Measurements from ENCODE around the gene IGFBP6. TPM values are rescaled to one million over a fixed set of nuclear protein-coding genes. Genes with fewer than 3 reads are reported as not detected.

The IGFBP6 gene
- total RNA-seq, 1 donor from 2014 or later: 10.0 TPM

DNA sequence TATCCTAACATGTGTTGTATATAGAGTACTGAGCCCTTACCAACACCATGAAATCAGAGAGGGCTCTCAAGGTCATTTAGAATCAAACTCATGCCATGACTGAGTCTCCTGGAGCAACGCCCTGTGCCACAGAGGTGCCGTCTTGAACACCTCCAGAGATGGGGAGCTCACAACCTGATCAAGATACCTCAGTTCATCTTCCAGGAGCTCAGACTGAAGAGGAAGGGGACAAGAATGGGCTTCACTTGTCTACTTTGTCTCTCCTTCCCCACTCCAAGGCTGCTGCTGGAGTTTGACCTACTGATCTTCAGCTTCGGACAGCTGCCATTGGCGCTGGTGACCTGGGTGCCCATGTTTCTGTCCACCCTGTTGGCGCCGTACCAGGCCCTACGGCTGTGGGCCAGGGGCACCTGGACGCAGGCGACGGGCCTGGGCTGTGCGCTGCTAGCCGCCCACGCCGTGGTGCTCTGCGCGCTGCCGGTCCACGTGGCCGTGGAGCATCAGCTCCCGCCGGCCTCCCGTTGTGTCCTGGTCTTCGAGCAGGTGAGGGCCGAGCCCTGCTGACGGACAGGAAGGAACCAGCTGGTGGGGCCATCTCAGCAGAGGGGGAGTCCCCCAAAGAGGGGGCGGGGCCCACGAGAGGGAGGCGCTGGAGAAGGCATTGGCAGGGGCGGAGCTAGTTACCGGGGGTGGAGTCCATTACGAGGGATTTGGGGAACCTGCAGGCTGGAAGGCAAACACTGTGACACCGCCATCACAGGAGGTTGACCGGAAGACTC lies 17.8 kb downstream of the IGFBP6 start:
- Mint-ChIP-seq H3K9me3 (ENCODE audit: low read depth) (no peaks in the 10 kb centered on the region), H3K27ac (ENCODE audit: unreplicated experiment) (no peak overlapping the region), H3K4me1 (ENCODE audit: low read depth) (peaks cover 13% of the 10 kb centered on the region), H3K27me3 (ENCODE audit: low read depth) (no peaks in the 10 kb centered on the region), H3K36me3 (ENCODE audit: low read depth) (no peaks in the 10 kb centered on the region), H3K4me3 (ENCODE audit: unreplicated experiment) (no peak overlapping the region)
- TF ChIP-seq, protein P1, sequence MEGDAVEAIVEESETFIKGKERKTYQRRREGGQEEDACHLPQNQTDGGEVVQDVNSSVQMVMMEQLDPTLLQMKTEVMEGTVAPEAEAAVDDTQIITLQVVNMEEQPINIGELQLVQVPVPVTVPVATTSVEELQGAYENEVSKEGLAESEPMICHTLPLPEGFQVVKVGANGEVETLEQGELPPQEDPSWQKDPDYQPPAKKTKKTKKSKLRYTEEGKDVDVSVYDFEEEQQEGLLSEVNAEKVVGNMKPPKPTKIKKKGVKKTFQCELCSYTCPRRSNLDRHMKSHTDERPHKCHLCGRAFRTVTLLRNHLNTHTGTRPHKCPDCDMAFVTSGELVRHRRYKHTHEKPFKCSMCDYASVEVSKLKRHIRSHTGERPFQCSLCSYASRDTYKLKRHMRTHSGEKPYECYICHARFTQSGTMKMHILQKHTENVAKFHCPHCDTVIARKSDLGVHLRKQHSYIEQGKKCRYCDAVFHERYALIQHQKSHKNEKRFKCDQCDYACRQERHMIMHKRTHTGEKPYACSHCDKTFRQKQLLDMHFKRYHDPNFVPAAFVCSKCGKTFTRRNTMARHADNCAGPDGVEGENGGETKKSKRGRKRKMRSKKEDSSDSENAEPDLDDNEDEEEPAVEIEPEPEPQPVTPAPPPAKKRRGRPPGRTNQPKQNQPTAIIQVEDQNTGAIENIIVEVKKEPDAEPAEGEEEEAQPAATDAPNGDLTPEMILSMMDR (IDR thresholded peaks at IDR 0.05): no peak
- DNase-seq (ENCODE audit: low spot score): no peak

DNA sequence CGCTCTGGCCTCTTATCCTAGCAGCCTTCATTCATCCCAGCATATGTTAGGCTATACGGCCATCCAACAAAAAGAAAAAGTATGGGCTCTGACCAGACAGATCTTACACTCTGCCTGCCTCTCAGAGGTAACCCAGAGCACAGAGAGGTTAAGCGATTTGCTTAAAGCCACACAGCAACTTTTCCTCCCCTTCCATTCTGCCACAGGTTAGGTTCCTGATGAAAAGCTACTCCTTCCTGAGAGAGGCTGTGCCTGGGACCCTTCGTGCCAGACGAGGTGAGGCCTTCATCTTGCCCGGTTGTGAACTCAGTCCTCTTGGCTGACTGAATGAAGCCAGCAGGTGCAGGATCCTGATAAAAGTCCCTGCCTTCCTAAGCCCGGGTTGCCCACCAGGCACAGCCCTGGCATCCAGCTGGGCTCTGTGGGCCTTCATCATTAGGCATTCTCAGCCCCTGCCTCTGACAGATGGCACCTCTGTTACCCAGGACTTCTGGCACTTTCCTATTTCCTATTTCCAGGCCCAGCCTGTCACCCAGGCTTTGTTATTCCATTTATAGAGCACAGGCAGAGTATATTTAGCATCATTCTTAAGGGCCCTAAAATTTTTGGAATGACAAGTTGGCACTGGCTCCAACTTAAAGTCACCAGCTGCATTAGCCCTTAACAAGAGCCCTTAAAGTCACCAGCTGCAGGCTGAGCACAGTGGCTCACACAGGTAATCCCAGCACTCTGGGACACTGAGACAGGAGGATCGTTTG lies 18.6 kb downstream of the IGFBP6 start:
- Mint-ChIP-seq H3K27ac (ENCODE audit: unreplicated experiment) (peak overlapping the region; percentile 54), H3K36me3 (ENCODE audit: low read depth) (no peaks in the 10 kb centered on the region), H3K9me3 (ENCODE audit: low read depth) (no peaks in the 10 kb centered on the region), H3K4me1 (ENCODE audit: low read depth) (peaks cover 13% of the 10 kb centered on the region), H3K27me3 (ENCODE audit: low read depth) (no peaks in the 10 kb centered on the region), H3K4me3 (ENCODE audit: unreplicated experiment) (no peak overlapping the region)
- DNase-seq (ENCODE audit: low spot score): no peak
- TF ChIP-seq, protein P1 (IDR thresholded peaks at IDR 0.05): no peak

DNA sequence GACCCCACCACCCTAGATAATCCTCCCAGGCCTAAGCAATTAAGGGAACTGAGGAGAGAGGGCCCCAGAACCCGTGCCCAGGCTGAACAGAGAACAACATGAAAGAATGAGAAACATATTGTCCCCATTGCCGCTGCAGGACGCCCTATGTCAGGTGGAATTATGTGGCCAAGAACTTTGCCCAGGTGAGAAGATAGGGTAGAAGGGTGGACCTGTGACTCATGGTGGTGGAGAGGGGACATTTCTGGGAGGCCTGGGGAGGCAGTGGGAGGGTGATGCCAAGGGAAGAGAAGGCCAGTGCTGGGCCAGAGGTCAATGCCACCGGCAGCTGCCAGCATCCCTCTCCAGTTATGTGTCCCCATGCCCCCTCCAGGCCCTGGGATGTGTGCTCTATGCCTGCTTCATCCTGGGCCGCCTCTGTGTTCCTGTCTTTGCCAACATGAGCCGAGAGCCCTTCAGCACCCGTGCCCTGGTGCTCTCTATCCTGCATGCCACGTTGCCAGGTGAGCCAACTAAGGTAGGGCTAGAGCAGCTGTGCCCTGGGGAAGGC lies 21.4 kb downstream of the IGFBP6 start:
- no peak overlapping the region for H3K4me3 Mint-ChIP-seq (ENCODE audit: unreplicated experiment)
- TF ChIP-seq, protein P1 (IDR thresholded peaks at IDR 0.05): no peak
- peaks cover 18% of the 10 kb centered on the region for H3K4me1 Mint-ChIP-seq (ENCODE audit: low read depth)
- H3K27ac Mint-ChIP-seq (ENCODE audit: unreplicated experiment): no peak overlapping the region
- no peaks in the 10 kb centered on the region for H3K36me3 Mint-ChIP-seq (ENCODE audit: low read depth)
- no peaks in the 10 kb centered on the region for H3K9me3 Mint-ChIP-seq (ENCODE audit: low read depth)
- no peak for DNase-seq (ENCODE audit: low spot score)
- H3K27me3 Mint-ChIP-seq (ENCODE audit: low read depth): no peaks in the 10 kb centered on the region

DNA sequence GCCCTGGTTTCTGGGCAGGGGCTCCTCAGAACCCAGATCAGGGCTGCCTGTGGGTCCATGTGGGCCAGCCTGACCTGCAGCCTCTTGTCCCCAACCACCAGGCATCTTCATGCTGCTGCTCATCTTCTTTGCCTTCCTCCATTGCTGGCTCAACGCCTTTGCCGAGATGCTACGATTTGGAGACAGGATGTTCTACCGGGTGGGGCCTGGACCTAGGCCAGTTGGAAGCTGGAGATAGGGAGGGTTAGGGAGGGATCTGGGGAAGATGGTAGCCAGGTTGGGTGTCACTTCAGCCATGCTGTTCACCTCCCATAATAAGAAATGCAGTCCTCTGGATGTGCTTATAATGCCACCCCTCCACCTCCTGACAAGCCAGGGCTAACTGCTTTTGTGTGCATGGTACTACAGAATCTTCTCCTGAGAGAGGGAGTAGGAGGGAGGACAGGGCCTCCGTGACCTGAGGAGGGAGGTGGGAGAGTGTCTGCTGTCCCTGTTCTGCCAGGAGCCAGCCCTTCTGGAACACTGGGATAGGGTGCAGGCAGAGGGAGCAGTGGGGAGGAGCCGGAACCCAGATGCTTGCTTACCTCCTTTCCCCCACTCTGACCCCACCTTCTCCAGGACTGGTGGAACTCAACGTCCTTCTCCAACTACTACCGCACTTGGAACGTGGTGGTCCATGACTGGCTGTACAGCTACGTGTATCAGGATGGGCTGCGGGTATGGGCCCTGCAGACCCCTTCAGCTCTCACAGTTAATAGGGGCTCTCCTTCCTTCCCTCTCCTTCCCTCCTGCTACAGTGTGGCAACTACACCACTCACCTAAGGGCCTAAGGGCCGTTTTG lies 23.4 kb downstream of the IGFBP6 start:
- TF ChIP-seq, protein P1 (IDR thresholded peaks at IDR 0.05): no peak
- Mint-ChIP-seq H3K4me3 (ENCODE audit: unreplicated experiment) (no peak overlapping the region), H3K27me3 (ENCODE audit: low read depth) (no peaks in the 10 kb centered on the region), H3K36me3 (ENCODE audit: low read depth) (no peaks in the 10 kb centered on the region), H3K9me3 (ENCODE audit: low read depth) (no peaks in the 10 kb centered on the region), H3K27ac (ENCODE audit: unreplicated experiment) (no peak overlapping the region), H3K4me1 (ENCODE audit: low read depth) (peaks cover 16% of the 10 kb centered on the region)
- no peak for DNase-seq (ENCODE audit: low spot score)

Measured in chondrocyte (in vitro differentiated cells).